ENCODE measurements around the gene KIAA1217.

DNA sequence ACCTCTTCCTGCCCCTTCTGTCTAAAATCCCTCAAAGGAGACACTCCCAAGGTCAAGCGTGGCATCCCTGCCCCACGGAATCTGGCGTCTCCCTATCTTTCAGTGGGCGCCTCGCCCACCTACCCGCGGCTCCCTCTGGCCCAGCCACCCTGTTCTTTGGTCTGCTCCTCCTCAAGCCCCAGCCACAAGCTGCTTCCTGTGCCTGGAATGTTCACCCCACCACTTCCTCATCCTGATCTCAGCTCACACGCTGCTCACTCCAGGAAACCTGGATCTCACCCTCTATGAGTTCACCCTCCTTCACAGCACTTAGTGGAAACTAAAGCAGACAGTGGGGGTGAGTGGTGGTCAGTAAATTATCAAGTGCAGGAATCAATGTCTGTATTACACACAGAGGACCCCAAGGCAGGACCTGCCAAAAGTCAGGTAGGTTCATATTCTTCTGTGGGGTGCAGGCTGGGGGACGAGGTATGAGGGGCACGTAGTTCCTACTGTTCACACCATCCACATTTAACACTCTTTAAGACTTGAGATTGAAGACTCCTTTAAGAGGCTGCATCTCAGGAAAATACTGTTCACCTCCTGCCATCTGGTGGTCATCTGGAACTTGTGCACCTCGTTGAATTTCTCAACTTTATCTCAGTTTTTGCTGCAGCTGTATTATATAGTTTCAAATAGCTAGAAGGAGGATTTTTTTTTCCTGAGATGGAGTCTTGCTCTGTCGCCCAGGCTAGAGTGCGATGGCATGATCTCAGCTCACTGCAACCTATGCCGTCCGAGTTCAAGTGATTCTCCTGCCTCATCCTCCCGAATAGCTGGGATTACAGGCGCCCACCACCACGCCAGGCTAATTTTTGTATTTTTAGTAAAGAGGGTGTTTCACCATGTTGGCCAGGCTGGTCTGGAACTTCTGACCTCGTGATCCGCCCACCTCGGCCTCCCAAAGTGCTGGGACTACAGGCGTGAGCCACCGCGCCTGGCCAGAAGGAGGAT is 348.1 kb downstream of the KIAA1217 start:
- TF ChIP-seq, protein P1, sequence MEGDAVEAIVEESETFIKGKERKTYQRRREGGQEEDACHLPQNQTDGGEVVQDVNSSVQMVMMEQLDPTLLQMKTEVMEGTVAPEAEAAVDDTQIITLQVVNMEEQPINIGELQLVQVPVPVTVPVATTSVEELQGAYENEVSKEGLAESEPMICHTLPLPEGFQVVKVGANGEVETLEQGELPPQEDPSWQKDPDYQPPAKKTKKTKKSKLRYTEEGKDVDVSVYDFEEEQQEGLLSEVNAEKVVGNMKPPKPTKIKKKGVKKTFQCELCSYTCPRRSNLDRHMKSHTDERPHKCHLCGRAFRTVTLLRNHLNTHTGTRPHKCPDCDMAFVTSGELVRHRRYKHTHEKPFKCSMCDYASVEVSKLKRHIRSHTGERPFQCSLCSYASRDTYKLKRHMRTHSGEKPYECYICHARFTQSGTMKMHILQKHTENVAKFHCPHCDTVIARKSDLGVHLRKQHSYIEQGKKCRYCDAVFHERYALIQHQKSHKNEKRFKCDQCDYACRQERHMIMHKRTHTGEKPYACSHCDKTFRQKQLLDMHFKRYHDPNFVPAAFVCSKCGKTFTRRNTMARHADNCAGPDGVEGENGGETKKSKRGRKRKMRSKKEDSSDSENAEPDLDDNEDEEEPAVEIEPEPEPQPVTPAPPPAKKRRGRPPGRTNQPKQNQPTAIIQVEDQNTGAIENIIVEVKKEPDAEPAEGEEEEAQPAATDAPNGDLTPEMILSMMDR (IDR thresholded peaks at IDR 0.05) = peak; percentile 46 to 72 (median 69)
- TF ChIP-seq POLR2A (IDR thresholded peaks at IDR 0.05) = no peak

Measured in adrenal gland (tissue), 5 donors.